ENCODE measurements around the gene CSNK1E.

DNA sequence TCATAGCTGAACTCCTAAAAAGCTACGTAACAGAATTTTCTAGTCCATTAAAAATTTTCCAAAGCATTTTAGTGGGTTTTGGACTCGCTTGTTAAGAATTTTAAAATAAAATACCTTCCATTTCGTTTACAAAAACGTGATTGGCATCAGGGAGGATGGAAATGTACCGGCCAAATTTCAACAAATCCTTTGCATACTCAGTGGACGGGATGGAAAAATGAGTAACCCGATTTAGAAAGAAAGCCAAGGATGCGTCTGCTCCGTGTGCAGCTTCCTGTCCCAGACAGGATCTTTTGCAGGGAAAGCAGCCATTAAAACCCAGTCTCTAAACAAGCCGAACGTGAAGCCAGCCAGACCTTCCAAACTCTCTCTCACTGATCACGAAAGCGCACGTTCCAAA, 60.1 kb downstream of the CSNK1E start:
- TF ChIP-seq SUZ12 (IDR thresholded peaks at IDR 0.05; ENCODE audit: extremely low read depth, insufficient read depth, insufficient read length) (no peak), YY1 (IDR thresholded peaks at IDR 0.05; ENCODE audit: insufficient read depth, insufficient read length) (no peak)

Measured in NT2/D1 (cell line).